GM19463 (cell line): Measurements from ENCODE around the gene NMRAL1.
A peak's percentile ranks its signal among the peaks of the same experiment; 100 is the strongest.

Experiments used
- ATAC-seq: cut with Tn5 transposase; IDR thresholded peaks from one replicate; pipeline ENCODE4 v1.9.1; 2021; ENCODE audit warnings: mild to moderate bottlenecking, moderate library complexity; ENCODE audit not compliant: unreplicated experiment

The NMRAL1 gene

GRCh38 chr16:4505356-4506147 is 31.1 kb upstream of the NMRAL1 start:
- ATAC-seq: peak; percentile 71

GRCh38 chr16:4501071-4501478 is 26.6 kb upstream of the NMRAL1 start:
- no peak for ATAC-seq

- ATAC-seq: no peak
Observed at GRCh38 chr16:4500272-4500671, 25.8 kb upstream of the NMRAL1 start.

GRCh38 chr16:4499196-4499555 is 24.8 kb upstream of the NMRAL1 start:
- no peak for ATAC-seq

- ATAC-seq: no peak
Observed at GRCh38 chr16:4498546-4499195, 24.2 kb upstream of the NMRAL1 start.

GRCh38 chr16:4496305-4496704 is 21.9 kb upstream of the NMRAL1 start:
- no peak for ATAC-seq

GRCh38 chr16:4495766-4496165 is 21.3 kb upstream of the NMRAL1 start:
- ATAC-seq: no peak

- no peak for ATAC-seq
Observed at GRCh38 chr16:4494746-4495490, 20.5 kb upstream of the NMRAL1 start.

- no peak for ATAC-seq
Observed at GRCh38 chr16:4491898-4492297, 17.5 kb upstream of the NMRAL1 start.

- no peak for ATAC-seq
Observed at GRCh38 chr16:4489030-4489429, 14.6 kb upstream of the NMRAL1 start.

GRCh38 chr16:4488499-4488967 is 14.1 kb upstream of the NMRAL1 start:
- no peak for ATAC-seq

GRCh38 chr16:4487955-4488498 is 13.6 kb upstream of the NMRAL1 start:
- ATAC-seq: no peak

GRCh38 chr16:4486126-4486893 is 11.9 kb upstream of the NMRAL1 start:
- no peak for ATAC-seq

- ATAC-seq: no peak
Observed at GRCh38 chr16:4481963-4482362, 7.5 kb upstream of the NMRAL1 start.

- no peak for ATAC-seq
Observed at GRCh38 chr16:4481526-4481925, 7.1 kb upstream of the NMRAL1 start.

GRCh38 chr16:4477966-4478365 is 3.5 kb upstream of the NMRAL1 start:
- no peak for ATAC-seq

GRCh38 chr16:4475880-4476788 is 1.7 kb upstream of the NMRAL1 start, which contains the start of gene HMOX2:
Gene HMOX2 (plus strand): TSS chr16:4476398. CDS start chr16:4505525, 29,127 bp downstream.
- peak; percentile 86 for ATAC-seq

- ATAC-seq: no peak
Observed at GRCh38 chr16:4472880-4473279, 1.5 kb downstream of the NMRAL1 start.

GRCh38 chr16:4471869-4472268 is 2.6 kb downstream of the NMRAL1 start:
- no peak for ATAC-seq

- ATAC-seq: no peak
Observed at GRCh38 chr16:4468972-4469371, 5.5 kb downstream of the NMRAL1 start.
